ENCODE data around the gene NXF1. TPM values are rescaled to one million over a fixed set of nuclear protein-coding genes. Genes with fewer than 3 reads are reported as not detected.
"Not testable (repeated sequence)": the region's sequence is repeated elsewhere in the genome, so short reads cannot be mapped to it uniquely, and the experiment has no call there.

The NXF1 gene
- total RNA-seq: 33.4 TPM

GRCh38 chr11:62805076-62805892 lies at the start of gene NXF1:
Gene NXF1, minus strand, starts transcription at chr11:62805440. Its CDS starts 84 bp downstream, at chr11:62805356.
- DNase-seq: peak; percentile 96

DNA sequence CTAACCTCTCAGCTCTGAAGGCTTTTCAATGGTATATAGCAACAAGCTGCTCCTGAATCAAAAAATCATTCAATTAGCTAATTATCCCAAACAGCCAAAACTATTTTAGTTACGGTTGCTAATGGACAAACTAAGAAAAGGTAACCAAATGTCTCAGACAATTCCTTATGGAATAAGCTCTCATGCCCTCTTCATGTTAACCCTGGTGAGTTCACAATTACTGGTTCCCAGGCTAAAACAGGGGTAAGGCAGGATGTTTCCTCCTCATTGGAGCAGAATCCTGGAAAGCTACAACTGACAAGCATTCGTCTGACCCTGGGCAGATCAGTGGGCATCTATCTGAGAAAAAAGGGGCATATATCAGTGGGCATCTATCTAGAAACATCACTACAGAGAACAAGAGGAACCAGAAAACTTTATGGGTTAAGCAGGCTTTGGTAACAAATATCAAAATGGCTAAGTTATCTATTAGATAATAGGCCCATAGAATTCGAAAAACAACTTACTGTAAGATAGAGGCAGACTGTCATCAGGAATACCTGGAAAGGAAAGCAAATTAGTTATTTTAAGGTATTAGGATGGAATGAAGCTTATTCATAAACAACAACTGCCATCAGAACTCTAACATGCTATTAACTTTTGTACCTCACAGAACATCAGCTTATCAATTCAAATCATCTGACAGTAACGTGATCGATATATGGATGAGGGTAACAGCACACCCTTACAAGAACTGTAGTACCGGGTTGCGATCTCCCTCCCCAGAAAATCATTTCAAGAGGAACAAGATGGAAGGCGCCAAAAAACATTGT lies 49.0 kb upstream of the NXF1 start:
- no peak for DNase-seq

- no peak for DNase-seq
Measured at GRCh38 chr11:62853279-62853965, 48.2 kb upstream of the NXF1 start.

- no peak for DNase-seq
Measured at GRCh38 chr11:62852523-62853188, 47.4 kb upstream of the NXF1 start.

GRCh38 chr11:62851807-62852522 lies 46.7 kb upstream of the NXF1 start:
- DNase-seq: no peak

- DNase-seq: no peak
Measured at GRCh38 chr11:62850911-62851806, 45.9 kb upstream of the NXF1 start.

GRCh38 chr11:62847767-62848314 lies 42.6 kb upstream of the NXF1 start:
- no peak for DNase-seq

- DNase-seq: no peak
Measured at GRCh38 chr11:62846177-62846576, 40.9 kb upstream of the NXF1 start.

- no peak for DNase-seq
Measured at GRCh38 chr11:62844154-62844553, 38.9 kb upstream of the NXF1 start.

DNA sequence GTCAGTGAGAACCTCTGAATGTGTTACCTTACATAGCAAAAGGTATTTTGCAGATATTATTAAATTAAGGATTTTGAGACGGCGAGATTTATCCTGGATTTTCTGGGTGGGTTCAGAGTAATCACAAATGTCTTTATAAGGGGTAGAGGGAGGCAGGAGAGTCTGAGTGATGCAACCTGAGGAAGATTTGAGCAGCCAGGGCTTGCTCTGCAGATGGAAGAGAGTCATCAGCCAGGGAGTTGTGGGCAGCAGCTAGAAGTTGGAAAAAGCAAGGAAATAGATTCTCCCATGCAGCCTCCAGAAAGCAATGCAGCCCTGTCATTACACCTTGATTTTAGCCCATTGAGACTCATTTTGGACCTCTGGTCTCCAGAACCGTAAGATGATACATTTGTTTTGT lies 38.2 kb upstream of the NXF1 start:
- DNase-seq: no peak

- not testable (repeated sequence) for DNase-seq
Measured at GRCh38 chr11:62842891-62843290, 37.7 kb upstream of the NXF1 start.

DNA sequence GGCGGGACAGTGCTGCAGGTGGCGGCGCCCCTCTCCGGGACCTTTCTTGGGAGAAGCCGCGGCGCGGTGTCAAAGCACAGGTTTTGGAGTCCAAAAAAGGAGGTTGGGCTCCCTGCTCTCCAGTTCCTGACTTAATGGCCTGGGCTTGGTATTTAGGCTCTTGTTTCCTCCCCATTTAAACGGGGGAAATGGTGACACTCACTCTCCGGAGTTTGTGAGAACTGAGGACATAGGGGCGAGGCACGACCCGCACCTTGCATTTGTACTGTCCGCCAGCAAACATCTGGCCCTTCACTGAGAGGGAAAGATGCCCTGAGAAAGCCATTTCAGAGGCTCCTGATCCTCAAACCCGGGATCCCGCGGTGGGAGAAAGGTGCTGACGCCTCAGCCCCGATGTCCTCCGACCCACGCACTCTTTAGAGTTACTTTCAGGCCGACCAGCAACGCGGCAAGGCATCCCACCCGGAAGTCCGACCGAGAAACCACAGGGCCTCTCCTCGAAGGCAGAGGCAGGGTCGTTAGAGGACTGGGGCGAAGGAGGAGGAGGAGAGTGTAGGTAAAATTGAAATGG lies 37.0 kb upstream of the NXF1 start:
- DNase-seq: peak; percentile 87

- peak; percentile 99 for DNase-seq
Measured at GRCh38 chr11:62841361-62842170, 36.3 kb upstream of the NXF1 start.

DNA sequence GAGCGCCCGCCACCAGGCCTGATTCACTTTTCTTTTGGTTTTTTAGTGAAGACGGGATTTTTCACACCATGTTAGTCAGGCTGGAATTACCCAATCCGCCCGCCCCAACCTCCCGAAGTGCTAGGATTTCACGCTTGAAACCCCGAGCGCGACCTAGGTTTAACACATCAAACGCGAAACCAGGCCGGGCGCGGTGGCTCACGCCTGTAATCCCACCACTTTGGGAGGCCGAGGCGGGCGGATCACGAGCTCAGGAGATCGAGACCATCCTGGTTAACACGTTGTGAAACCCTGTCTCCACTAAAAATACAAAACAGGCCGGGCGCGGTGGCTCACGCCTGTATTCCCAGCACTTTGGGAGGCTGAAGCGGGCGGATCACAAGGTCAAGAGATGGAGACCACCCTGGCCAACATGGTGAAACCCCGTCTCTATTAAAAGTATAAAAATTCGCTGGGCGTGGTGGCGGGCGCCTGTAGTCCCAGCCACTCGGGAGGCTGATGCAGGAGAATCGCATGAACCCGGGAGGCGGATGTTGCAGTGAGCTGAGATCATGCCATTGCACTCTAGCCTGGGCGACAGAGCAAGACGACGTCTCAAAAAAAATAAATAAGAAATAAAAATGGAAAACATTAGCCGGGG lies 35.6 kb upstream of the NXF1 start:
- DNase-seq: peak; percentile 82

DNA sequence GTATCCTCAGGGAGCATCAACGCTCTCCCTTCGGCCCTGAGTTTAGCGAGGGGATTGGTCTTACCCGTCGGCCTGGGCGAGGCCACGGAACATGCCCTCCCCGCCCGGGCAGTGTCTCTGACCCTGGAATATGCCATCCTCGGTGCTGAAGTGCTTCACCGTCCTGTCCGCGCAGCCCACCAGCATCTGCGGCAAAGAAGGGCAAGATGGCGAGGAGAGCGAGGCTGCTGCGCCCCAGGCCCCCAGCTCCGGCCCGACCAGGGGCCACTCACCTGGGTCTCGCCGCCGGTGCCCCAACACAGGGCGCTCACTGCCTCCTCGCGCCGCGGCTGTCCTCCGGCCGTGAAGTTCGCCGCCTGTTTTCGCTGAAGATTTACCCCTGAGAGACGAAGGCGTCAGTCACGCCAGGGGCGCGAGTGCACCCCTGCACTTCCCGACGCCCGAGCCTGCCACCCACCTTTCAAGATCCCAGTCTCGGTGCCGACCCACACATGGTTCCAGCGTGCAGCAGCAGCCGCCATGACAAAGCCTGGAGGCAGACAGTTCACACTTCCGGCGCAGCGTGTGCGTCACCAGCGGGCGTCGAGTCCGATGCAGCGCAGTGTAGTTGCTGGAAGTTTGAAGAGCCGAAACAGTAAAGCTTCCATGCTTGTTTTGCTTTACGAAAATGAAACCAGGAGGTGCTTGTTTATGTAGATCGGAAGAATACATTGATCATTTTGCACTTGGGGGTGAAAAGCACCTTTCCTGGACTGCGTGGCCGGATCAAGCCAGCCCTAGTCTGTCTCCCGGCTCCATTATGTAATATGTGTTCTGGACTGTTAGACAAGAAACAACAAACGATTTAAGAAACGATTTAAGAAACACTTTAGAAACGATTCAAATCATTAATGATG lies 34.1 kb upstream of the NXF1 start, which contains the start of gene WDR74:
WDR74 (minus strand) TSS at position 541 of the 896 bp plus-strand sequence; CDS start at position 521, 20 bp downstream.
- DNase-seq: peak; percentile 94

GRCh38 chr11:62835336-62835735 lies 30.1 kb upstream of the NXF1 start:
- DNase-seq: no peak

All from skin of body (tissue), 2 donors.